ENCODE results near the gene GAK.

The GAK gene

DNA sequence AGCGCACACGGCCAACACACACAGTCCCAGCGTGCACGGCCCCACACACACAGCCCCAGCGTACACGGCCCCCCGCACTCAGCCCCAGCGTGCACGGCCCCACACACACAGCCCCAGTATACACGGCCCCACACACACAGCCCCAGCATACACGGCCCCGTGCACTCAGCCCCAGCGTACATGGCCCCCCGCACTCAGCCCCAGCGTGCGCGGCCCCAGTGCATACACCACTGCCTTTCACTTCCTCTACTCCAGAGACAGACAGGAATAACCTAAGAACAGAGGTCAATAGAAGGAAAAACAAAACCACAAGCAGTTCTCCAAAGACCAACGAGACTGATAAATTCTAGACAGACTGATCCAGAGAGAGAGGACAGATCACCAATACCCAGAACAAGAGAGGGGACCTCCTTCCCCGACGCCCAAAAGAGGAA is 17.1 kb downstream of the GAK start:
- DNase-seq (ENCODE audit: low read depth in 2 of 2), result no peak
- TF ChIP-seq, protein P1, sequence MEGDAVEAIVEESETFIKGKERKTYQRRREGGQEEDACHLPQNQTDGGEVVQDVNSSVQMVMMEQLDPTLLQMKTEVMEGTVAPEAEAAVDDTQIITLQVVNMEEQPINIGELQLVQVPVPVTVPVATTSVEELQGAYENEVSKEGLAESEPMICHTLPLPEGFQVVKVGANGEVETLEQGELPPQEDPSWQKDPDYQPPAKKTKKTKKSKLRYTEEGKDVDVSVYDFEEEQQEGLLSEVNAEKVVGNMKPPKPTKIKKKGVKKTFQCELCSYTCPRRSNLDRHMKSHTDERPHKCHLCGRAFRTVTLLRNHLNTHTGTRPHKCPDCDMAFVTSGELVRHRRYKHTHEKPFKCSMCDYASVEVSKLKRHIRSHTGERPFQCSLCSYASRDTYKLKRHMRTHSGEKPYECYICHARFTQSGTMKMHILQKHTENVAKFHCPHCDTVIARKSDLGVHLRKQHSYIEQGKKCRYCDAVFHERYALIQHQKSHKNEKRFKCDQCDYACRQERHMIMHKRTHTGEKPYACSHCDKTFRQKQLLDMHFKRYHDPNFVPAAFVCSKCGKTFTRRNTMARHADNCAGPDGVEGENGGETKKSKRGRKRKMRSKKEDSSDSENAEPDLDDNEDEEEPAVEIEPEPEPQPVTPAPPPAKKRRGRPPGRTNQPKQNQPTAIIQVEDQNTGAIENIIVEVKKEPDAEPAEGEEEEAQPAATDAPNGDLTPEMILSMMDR (IDR thresholded peaks at IDR 0.05; ENCODE audit: low read depth, low read length), result no peak
- no peak overlapping the region for H3K4me3 ChIP-seq (replicated peaks in 1 of 2; ENCODE audit: low read depth in 2 of 2, low read length in 2 of 2)

DNA sequence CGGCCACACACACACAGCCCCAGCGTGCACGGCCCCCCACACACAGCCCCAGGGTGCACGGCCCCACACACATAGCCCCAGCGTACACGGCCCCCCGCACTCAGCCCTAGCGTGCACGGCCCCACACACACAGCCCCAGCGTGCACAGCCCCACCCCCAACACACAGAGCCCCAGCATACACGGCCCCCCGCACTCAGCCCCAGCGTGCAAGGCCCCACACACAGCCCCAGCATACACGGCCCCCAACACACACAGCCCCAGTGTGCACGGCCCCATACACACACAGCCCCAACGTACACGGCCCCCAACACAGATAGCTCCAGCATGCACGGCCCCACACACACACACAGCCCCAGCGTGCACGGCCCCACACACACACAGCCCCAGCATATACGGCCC is 17.6 kb downstream of the GAK start:
- DNase-seq (ENCODE audit: low read depth in 2 of 2), result no peak
- H3K4me3 ChIP-seq (replicated peaks in 1 of 2; ENCODE audit: low read depth in 2 of 2, low read length in 2 of 2), result no peak overlapping the region
- TF ChIP-seq, protein P1 (IDR thresholded peaks at IDR 0.05; ENCODE audit: low read depth, low read length), result no peak

DNA sequence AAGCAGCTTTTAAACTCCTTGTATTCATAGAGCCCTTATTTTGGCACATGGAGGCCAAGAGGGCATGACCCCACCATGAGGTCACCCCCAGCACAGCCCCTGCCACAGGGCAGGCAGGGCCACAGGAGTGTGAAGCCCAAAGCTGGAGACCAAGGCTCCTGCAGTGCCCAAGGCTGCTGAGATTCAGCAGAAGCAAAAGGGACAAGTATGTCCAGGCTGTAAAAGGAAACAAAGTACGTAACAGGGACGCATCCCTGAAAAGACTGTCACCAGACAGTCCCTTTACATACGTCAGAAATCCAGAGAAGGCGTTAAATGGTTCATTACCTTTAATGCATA is 18.9 kb downstream of the GAK start:
- TF ChIP-seq, protein P1 (IDR thresholded peaks at IDR 0.05; ENCODE audit: low read depth, low read length), result no peak
- no peak overlapping the region for H3K4me3 ChIP-seq (replicated peaks in 1 of 2; ENCODE audit: low read depth in 2 of 2, low read length in 2 of 2)
- no peak for DNase-seq (ENCODE audit: low read depth in 2 of 2)

DNA sequence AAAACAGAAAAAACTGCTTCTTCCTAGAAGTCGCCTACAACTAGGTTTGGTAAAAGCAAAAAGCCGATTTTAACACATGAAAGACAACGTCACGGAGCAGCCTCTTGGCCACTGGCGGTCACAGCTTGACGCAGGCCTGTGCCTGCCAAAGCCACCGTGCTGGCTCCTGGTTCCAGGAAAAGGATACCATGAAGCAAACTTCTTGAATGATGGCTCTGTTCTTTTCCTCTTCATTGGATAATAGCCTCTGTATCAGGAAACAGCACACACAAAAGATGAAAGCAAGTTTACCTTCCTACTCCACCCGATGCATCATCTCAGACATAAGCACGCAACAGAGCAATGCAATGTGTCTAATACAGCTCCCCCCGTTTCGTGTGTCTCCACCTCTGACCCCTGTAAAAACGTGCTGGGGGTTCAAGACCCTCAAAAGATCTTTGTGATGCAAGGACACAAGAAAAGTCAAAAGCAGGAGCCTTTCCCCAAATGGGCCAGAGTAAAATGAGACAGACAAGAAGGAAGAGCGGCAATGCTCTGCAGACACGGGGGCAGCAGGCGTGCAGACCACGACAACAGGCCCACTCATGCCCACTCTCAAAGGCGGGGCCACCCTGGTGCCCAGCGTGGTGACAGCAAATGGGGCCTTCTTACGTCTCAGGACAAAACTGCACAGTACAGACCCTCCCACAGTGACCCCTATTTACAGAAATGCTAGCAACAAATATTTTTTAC is 19.4 kb downstream of the GAK start:
- DNase-seq (ENCODE audit: low read depth in 2 of 2), result no peak
- TF ChIP-seq, protein P1 (IDR thresholded peaks at IDR 0.05; ENCODE audit: low read depth, low read length), result no peak

DNA sequence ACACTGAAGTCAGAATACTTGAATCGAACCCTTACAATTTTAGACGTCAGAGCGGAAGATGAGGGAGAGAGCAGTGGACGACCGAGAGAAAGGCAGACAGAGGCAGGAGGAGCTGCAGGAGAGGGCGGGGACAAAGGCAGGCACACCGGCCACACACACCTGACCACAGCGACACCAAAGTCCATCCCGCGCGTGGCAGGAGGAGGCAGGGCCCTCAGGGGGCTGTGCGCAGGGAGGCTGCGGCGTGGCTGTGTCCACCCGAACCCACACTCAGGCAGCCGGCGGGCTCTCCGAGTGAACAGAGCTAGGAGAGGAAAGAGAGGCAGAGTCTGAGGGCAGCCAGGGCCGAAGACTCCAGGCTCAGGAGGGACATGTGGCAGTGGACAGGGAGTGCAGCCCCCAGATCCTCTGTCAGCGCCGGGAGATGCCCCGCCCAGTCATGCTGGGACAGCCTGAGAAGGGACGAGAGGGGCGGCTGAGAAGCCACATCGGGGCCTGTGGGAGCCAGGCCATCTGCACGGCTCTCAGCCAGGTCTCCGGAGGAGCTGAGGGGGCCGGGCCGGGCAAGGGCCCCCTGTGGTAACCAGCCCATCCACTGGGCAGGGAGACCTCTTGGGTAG is 20.1 kb downstream of the GAK start:
- H3K4me3 ChIP-seq (replicated peaks in 1 of 2; ENCODE audit: low read depth in 2 of 2, low read length in 2 of 2), result no peak overlapping the region
- TF ChIP-seq, protein P1 (IDR thresholded peaks at IDR 0.05; ENCODE audit: low read depth, low read length), result no peak
- no peak for DNase-seq (ENCODE audit: low read depth in 2 of 2)

More for the DNA sequence above, 19.4 kb downstream of the GAK start:
- no peak overlapping the region for H3K4me3 ChIP-seq (replicated peaks in 1 of 2; ENCODE audit: low read depth in 2 of 2, low read length in 2 of 2)

DNA sequence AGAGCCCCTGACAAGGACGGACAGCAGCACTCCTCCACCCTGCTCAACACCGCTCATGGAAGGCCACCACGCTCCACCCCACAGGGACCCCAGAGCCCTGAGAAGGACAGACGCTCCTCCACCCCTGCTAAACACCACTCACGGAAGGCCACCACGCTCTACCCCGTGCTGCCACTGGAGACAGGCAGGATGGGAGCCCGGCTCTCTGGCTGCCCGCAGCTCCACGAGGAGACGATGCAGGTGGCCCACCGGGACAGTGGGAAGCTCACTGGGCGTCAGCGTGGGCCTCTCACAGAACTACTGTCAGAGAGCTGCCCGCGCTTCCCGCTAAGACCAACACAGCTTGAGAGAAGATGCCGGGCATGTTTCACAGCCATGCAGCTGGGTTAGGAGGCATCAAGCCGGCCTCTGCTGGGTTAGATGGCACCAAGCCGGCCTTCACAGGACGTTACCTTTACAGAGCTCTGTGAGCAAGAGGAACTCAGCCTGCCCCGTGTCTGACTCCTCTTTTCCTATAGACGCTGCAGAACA is 20.8 kb downstream of the GAK start:
- TF ChIP-seq, protein P1 (IDR thresholded peaks at IDR 0.05; ENCODE audit: low read depth, low read length), result no peak
- H3K4me3 ChIP-seq (replicated peaks in 1 of 2; ENCODE audit: low read depth in 2 of 2, low read length in 2 of 2), result no peak overlapping the region
- no peak for DNase-seq (ENCODE audit: low read depth in 2 of 2)
